ENCODE data around the gene HGF.
A peak's percentile ranks its signal among the peaks of the same experiment; 100 is the strongest.
"Not testable (repeated sequence)": the region's sequence is repeated elsewhere in the genome, so short reads cannot be mapped to it uniquely, and the experiment has no call there.

Gene HGF

DNA sequence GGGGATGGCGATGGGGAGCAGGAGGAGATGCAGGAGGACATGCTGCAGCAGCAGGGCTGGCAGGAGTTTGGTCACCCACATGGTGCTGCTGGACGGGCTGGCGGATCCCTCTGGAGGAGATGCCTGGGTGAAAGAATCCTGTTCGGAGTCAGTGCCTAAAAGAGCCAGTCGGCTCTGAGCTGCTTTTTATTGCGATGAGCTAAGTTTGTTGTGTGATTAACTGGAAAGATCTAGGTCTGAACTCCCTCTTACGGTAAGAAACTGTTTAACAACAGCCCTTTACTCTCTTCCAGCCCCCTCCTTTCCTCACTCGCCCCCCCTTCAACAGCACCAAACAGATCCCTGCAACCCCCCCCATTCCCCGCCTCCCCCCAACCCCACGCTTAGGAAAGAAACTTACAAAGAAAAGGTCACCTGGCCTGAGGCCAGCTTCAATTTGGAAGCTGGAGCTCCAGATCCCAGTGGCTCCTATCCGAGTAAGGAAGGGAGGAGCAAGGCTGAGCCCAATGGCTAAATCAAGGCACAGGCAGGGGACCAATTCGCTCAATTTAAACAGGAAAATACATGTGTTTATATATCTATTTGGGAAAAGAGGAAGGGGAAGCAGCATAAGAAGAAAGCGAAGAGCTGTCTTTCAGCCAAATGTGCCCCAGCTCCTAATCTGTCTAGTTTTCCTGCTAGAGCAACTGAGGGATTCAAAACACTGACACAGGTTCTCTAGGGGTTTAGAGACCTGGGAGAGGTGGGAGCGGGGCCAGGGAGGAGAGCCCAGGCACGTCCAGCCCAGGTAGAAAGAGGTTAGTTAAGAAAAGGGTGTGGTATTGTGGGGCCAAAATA is at the start of gene HGF:
Gene HGF, minus strand, starts transcription at position 157 of the 837 bp plus-strand sequence. Its CDS starts 76 bp downstream, at position 81.
- peak; percentile 23 for DNase-seq (ENCODE audit: low read depth, low spot score)

DNA sequence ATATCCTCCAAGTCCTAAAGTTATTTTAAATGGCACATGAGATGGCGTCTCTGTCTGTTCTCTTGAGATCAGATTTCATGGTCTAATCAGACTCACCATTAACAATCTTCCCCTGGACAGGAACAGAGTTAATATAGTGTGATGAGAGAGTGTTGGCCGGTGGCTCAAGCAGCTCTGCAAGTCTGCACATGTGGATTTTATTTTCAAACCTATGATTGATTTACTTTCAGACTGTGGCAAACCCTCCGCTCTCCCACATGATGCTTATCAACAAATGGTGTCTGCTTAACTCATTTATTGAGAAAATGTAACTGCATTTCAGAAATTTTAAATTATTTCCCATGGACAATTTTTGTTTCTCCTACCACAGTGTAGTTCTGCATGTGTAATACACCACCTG is 46.5 kb upstream of the HGF start:
- DNase-seq (ENCODE audit: low read depth, low spot score), result no peak

DNA sequence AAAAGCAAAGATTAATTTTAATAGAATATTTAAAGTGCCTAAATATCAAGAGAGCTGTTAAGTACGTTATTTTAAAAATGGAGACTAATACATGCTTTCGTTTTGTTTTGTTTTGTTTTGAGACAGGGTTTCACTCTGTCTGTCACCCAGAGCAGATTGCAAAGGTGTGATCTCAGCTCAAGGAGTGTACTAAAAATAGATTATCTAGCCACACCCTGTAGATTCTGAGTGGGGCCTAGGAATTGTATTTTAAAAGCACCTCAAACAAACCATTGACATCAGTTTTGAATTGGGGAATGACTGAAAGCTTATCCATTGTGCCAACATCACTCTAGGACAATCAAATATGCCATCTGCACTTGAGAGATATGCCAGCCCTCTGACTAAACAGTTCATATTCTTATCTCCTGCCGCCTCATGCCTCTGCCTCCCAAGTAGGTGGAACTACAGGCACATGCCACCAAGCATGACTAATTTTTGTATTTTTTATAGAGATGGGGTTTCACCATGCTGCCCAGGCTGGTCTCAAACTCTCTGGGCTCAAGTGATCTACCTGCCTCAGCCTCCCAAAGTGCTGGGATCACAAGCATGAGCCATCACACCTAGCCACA is 43.1 kb upstream of the HGF start:
- not testable (repeated sequence) for DNase-seq (ENCODE audit: low read depth, low spot score)

DNA sequence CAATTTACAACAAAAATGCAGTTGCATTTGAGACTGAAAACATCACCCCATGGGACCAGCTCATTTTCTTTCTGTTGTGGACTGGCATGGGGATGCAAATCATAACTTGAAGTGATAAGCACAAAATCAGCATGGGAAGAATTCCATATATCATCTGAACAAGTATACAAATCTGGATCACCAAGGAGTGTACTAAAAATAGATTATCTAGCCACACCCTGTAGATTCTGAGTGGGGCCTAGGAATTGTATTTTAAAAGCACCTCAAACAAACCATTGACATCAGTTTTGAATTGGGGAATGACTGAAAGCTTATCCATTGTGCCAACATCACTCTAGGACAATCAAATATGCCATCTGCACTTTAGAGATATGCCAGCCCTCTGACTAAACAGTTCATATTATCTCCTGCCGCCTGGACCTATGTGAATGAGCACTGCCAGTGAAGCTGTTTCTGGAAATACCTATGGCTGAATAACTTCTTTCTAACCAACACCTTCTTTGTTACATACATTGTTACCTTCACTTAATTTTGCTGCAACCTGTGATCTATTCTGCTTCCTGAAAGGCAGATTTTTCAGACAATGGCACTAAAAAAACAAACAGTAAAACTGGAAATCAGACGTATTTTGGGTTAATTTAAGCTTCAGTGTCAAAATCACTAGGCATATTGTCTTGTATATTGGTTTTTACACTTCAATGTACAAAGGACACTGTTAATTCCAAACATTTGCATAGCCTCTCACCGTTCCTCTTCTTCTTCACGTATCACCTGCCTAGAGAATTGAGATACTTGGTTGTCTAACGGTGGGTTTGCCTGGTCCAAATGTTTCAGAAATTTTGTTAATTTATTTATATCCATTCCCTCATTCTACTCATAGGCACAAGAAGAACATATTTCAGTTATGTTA is 42.4 kb upstream of the HGF start:
- DNase-seq (ENCODE audit: low read depth, low spot score), result no peak

- no peak for DNase-seq (ENCODE audit: low read depth, low spot score)
These were observed 40.8 kb upstream of the HGF start for GRCh38 chr7:81810476-81811155.

GRCh38 chr7:81808310-81808709 is 38.5 kb upstream of the HGF start:
- DNase-seq (ENCODE audit: low read depth, low spot score), result not testable (repeated sequence)

DNA sequence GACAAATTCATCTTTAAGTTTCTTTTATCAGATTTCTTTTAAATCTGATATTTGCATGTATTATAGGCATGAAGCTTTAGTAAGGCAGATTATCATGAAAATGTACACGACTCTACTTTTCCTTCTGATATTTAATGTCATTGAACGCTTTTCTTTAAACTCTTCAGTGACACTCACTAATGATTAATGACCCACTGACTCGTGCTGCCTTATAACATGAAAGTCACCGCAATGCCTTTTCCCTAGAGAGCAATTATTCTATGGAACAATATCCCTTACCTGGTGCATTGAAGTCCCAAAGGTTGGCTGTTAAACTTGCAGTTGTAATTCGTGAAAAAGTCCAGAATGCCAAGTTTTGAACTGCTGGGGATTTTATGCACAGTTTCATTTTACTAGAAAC is 33.4 kb upstream of the HGF start:
- DNase-seq (ENCODE audit: low read depth, low spot score), result no peak

GRCh38 chr7:81802251-81802650 is 32.4 kb upstream of the HGF start:
- DNase-seq (ENCODE audit: low read depth, low spot score), result no peak

DNA sequence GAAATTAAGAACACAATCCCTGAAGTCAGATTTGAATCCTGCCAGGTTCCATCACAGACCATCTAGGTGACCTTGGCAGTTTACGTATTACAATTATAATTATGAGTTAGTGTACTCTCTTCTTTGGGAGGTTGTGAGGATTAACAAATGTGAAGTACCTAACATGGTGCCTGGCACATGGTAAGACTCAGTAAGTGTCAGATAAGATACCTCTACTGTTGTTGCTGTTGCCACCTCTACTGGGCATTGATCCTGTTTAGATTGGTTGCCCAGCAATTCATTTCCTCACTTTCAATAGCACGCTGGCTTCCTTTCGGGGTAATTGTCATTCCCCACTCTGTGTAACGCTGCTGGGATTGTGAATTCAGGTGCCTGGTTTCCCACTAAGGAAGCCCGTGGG is 31.7 kb upstream of the HGF start:
- no peak for DNase-seq (ENCODE audit: low read depth, low spot score)

- no peak for DNase-seq (ENCODE audit: low read depth, low spot score)
These were observed 22.0 kb upstream of the HGF start for GRCh38 chr7:81791568-81792518.

DNA sequence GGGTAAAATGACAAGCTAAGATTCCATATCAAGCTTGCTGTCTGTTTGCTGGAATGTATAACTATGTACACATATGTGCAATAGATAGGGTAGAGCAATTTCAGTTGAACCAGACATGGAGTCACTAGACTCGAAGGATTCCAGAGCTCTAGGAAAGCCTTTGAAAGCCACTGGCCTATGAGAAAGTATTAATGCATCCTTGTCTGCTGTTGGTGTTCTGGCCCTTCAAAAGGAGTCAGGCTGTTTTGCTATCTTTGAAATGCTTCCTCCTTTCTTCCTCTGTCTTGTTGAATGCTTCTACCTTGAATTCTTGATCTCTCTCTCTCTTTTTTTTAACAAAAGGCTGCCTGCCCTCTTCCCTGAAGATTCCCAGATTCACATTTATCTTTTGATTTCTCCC is 20.8 kb upstream of the HGF start:
- no peak for DNase-seq (ENCODE audit: low read depth, low spot score)

GRCh38 chr7:81790120-81790500 is 20.3 kb upstream of the HGF start:
- DNase-seq (ENCODE audit: low read depth, low spot score), result no peak

DNA sequence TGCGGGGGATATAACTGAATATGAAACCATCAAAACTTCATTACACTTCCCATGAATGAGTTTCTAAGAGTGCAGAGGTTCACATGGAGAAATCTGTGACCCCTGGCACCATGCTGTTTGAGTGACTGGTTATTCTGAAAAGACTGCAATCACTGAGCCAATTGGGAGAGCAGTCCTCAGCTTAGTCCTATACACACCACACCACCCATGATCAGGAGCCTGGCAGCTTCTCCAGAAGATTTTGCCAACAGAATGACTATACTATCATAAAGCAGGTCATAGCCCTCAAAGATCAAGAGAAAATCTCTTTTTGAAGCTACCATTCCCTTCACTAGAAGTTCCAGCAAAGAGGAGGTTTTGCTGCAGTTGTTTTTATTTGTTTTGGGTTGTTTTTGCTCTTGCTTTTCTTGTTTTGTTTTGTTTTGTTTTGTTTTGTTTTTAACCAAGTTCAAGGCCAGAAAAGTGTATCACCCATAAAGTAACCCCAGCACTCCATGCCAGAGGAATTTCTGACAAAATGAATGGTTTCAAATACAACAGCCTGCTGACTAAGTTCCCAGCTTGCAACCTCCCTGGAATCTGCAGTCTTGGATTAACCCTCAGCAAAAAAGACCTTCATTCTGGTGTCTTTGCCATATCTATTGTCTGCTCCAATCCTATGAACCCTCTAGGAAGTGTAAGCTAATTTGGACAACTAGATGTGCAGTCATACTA is 19.7 kb upstream of the HGF start:
- DNase-seq (ENCODE audit: low read depth, low spot score), result no peak

DNA sequence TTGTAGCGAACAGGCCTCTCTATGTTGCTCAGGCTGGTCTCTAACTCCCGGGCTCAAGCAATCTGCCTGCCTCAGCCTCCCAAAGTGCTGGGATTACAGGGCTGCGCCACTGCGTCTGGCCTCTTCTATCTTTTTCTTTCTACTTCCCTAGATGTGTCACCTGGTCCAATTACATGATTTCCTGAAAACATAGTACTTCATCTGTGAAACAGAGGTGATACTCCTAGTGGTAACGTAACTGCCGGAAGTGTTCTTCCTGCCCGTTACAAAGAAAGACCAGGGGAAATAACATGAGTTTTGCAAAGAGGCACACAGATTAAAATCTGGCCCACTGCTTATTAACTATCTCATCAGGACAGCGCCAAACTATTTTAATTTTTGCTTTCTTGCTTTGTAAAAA is 18.4 kb upstream of the HGF start:
- no peak for DNase-seq (ENCODE audit: low read depth, low spot score)

DNA sequence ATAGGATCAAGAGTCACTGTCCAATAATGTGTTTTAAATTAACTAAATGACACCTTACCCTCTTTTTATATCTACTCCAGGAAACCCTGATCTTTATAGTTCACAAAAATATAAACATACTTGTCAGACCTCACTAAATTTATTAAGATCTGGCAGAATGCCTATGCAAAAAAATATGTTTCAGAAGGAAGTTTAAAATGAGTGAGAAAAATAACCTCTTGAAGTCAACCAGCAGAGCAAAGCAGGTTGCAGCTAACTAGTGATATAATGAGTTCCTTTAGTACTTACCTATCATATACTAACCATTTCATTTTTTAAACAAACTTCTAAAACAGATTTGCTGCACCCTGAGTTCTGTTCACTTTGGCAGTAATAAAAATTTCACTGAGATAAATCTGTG is 14.0 kb upstream of the HGF start:
- DNase-seq (ENCODE audit: low read depth, low spot score), result no peak

- no peak for DNase-seq (ENCODE audit: low read depth, low spot score)
These were observed 11.3 kb upstream of the HGF start for GRCh38 chr7:81780914-81781693.

- DNase-seq (ENCODE audit: low read depth, low spot score), result no peak
These were observed 9.9 kb upstream of the HGF start for GRCh38 chr7:81779706-81780105.

DNA sequence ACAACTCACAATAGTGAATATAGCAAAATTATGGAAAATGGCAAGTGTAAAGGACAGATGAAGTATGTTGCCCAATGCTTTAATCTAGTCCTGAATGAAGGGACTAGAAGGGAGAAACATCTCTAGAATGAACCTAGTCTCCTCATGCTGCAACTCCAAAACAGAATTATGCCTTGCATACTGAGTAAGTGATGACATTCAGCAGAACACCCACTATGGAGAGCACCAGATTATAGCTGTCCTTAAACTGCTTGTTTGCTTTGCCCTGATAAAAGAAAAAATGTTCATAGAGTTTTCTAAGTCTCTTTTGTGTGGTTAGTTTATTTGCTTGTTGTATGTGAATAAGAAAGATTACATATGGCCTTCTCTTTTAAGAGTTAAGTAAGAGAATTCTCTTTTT is 7.8 kb upstream of the HGF start:
- DNase-seq (ENCODE audit: low read depth, low spot score), result no peak

GRCh38 chr7:81776948-81777630 is 7.2 kb upstream of the HGF start:
- no peak for DNase-seq (ENCODE audit: low read depth, low spot score)

Measured in smooth muscle cell of the brain vasculature (primary cell).